ENCODE data around the gene MAGEB16.
A peak's percentile ranks its signal among the peaks of the same experiment; 100 is the strongest.

The MAGEB16 gene

DNA sequence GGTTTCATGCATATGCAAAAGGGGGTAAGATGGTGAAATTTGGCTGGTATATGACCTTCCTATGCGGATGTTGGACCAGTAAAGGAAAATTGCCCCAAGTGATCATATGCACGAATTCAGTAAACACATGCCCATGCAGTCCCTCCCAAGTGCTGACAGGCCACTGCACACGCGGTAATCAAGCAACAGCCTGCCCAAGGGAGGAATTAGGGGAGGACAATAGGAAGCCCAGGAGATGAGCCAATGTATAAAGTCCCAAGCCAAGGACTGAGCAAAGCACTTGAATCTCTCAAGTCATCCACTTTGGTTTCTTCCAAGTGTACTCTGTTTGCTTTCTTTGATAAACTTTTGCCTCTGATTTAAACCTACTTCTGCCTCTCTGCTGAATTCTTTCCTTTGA is 21.1 kb downstream of the MAGEB16 start:
- no peaks in the 10 kb centered on the region for H3K4me1 ChIP-seq (ENCODE audit: control extremely low read depth in 1 of 4, control insufficient read depth in 4 of 4, insufficient read depth in 4 of 4, low read length in 3 of 4)
- CTCF ChIA-PET: no interaction called here
- POLR2A ChIA-PET: no interaction called here
- no peak overlapping the region for H3K27ac ChIP-seq (ENCODE audit: insufficient read depth in 1 of 2, low read depth in 1 of 2, low read length in 2 of 2, poor library complexity in 1 of 2, severe bottlenecking in 2 of 2)
- no peak overlapping the region for H3K4me3 ChIP-seq (ENCODE audit: control insufficient read depth in 1 of 7, extremely low read depth in 1 of 7, insufficient read depth in 4 of 7, low read depth in 2 of 7, low read length in 6 of 7)
- H3K36me3 ChIP-seq (ENCODE audit: control insufficient read depth in 4 of 4, insufficient read depth in 4 of 4, low read length in 3 of 4): no peaks in the 10 kb centered on the region
- peaks cover 0 to 1% (median 0%) of the 10 kb centered on the region in 5 experiments for H3K9me3 ChIP-seq (ENCODE audit: control extremely low read depth in 1 of 5, control insufficient read depth in 4 of 5, insufficient read depth in 2 of 5, low read depth in 1 of 5, low read length in 4 of 5)
- no peaks in the 10 kb centered on the region for H3K27me3 ChIP-seq (replicated peaks in 2 of 5; ENCODE audit: control insufficient read depth in 4 of 5, insufficient read depth in 5 of 5, low read length in 4 of 5)
- 96% methylated on average over 4 of the region's 4 CpGs for WGBS (ENCODE audit: insufficient coverage)
- DNase-seq: no peak

GRCh38 chrX:35826503-35826902 is 28.4 kb downstream of the MAGEB16 start:
- CTCF ChIA-PET: no interaction called here
- POLR2A ChIA-PET: no interaction called here
- no CpG with 5 or more reads among the region's 1 CpG for WGBS (ENCODE audit: insufficient coverage)

GRCh38 chrX:35829501-35829900 is 31.4 kb downstream of the MAGEB16 start:
- Histone ChIP-seq H3K9me3 (ENCODE audit: control extremely low read depth in 1 of 5, control insufficient read depth in 4 of 5, insufficient read depth in 2 of 5, low read depth in 1 of 5, low read length in 4 of 5) (no peaks in the 10 kb centered on the region), H3K4me3 (ENCODE audit: control insufficient read depth in 1 of 7, extremely low read depth in 1 of 7, insufficient read depth in 4 of 7, low read depth in 2 of 7, low read length in 6 of 7) (no peak overlapping the region), H3K27ac (ENCODE audit: insufficient read depth in 1 of 2, low read depth in 1 of 2, low read length in 2 of 2, poor library complexity in 1 of 2, severe bottlenecking in 2 of 2) (no peak overlapping the region), H3K27me3 (replicated peaks in 2 of 5; ENCODE audit: control insufficient read depth in 4 of 5, insufficient read depth in 5 of 5, low read length in 4 of 5) (peaks cover 0 to 6% (median 0%) of the 10 kb centered on the region in 5 experiments), H3K36me3 (ENCODE audit: control insufficient read depth in 4 of 4, insufficient read depth in 4 of 4, low read length in 3 of 4) (no peaks in the 10 kb centered on the region), H3K4me1 (ENCODE audit: control extremely low read depth in 1 of 4, control insufficient read depth in 4 of 4, insufficient read depth in 4 of 4, low read length in 3 of 4) (no peaks in the 10 kb centered on the region)
- POLR2A ChIA-PET: no interaction called here
- no peak for DNase-seq
- no CpG with 5 or more reads among the region's 3 CpGs for WGBS (ENCODE audit: insufficient coverage)
- CTCF ChIA-PET: no interaction called here

More at GRCh38 chrX:35826503-35826902, 28.4 kb downstream of the MAGEB16 start:
- no peak for DNase-seq
- Histone ChIP-seq H3K36me3 (ENCODE audit: control insufficient read depth in 4 of 4, insufficient read depth in 4 of 4, low read length in 3 of 4) (no peaks in the 10 kb centered on the region), H3K9me3 (ENCODE audit: control extremely low read depth in 1 of 5, control insufficient read depth in 4 of 5, insufficient read depth in 2 of 5, low read depth in 1 of 5, low read length in 4 of 5) (no peaks in the 10 kb centered on the region), H3K27me3 (replicated peaks in 2 of 5; ENCODE audit: control insufficient read depth in 4 of 5, insufficient read depth in 5 of 5, low read length in 4 of 5) (peaks cover 0 to 6% (median 0%) of the 10 kb centered on the region in 5 experiments), H3K27ac (ENCODE audit: insufficient read depth in 1 of 2, low read depth in 1 of 2, low read length in 2 of 2, poor library complexity in 1 of 2, severe bottlenecking in 2 of 2) (no peak overlapping the region), H3K4me3 (ENCODE audit: control insufficient read depth in 1 of 7, extremely low read depth in 1 of 7, insufficient read depth in 4 of 7, low read depth in 2 of 7, low read length in 6 of 7) (no peak overlapping the region), H3K4me1 (ENCODE audit: control extremely low read depth in 1 of 4, control insufficient read depth in 4 of 4, insufficient read depth in 4 of 4, low read length in 3 of 4) (no peaks in the 10 kb centered on the region)

DNA sequence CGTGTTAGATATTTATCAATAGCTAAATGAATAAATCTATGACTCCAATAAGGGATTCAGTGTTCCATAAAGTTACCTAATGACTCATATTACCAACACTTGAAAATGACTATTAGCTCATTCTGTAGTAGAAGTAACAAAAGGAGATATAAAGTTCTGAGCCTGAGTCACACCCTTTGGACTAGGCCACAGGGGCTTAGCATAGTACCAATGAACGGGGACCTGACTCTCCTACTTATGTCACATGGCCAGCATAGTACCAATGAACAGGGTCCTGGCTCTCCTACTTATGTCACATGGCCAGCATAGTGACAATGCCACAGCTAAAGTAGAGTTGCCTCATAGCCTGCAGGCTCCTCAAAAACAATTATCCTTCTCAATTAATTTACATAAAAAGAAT is 43.7 kb downstream of the MAGEB16 start:
- H3K9me3 ChIP-seq (ENCODE audit: control extremely low read depth in 1 of 5, control insufficient read depth in 4 of 5, insufficient read depth in 2 of 5, low read depth in 1 of 5, low read length in 4 of 5): peaks cover 0 to 2% (median 0%) of the 10 kb centered on the region in 5 experiments
- POLR2A ChIA-PET: no interaction called here
- peaks cover 0 to 15% (median 11%) of the 10 kb centered on the region in 4 experiments for H3K4me1 ChIP-seq (ENCODE audit: control extremely low read depth in 1 of 4, control insufficient read depth in 4 of 4, insufficient read depth in 4 of 4, low read length in 3 of 4)
- H3K4me3 ChIP-seq (ENCODE audit: control insufficient read depth in 1 of 7, extremely low read depth in 1 of 7, insufficient read depth in 4 of 7, low read depth in 2 of 7, low read length in 6 of 7): no peak overlapping the region
- no peaks in the 10 kb centered on the region for H3K27me3 ChIP-seq (replicated peaks in 2 of 5; ENCODE audit: control insufficient read depth in 4 of 5, insufficient read depth in 5 of 5, low read length in 4 of 5)
- CTCF ChIA-PET: interaction anchor here (0.6 kb wide), 1 partner anchor 41 kb away, joined by 3 read pairs; no protein-coding TSS in a partner anchor
- no peak overlapping the region for H3K27ac ChIP-seq (ENCODE audit: insufficient read depth in 1 of 2, low read depth in 1 of 2, low read length in 2 of 2, poor library complexity in 1 of 2, severe bottlenecking in 2 of 2)
- no peaks in the 10 kb centered on the region for H3K36me3 ChIP-seq (ENCODE audit: control insufficient read depth in 4 of 4, insufficient read depth in 4 of 4, low read length in 3 of 4)
- DNase-seq: peak in 2 of 3 donors; percentile 33 to 54
- 78% methylated on average over 1 of the region's 2 CpGs for WGBS (ENCODE audit: insufficient coverage)

- ChIA-PET CTCF (no interaction called here), POLR2A (no interaction called here)
- peak; percentile 32 to 87 (median 81) for DNase-seq
Measured at GRCh38 chrX:35842674-35843073, 44.5 kb downstream of the MAGEB16 start.

DNA sequence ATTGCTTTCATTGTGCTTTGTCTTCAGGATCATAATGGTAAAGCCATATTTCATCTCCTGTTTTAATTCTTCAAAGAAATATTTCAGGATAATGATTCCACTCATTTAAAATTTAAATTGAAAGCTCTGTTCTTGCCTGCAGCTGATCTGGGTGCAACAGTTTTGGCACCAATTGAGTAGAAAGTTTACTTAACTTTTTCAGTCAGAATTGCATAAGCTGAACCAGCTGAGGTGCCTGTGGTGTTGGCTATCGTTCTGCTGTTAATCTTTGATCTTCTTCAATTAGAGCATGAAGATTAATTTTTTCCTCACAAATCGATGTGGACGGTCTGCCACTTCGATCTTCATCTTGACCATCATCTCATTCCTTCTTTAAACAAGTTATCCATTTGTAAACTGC is 49.6 kb downstream of the MAGEB16 start:
- H3K4me3 ChIP-seq (ENCODE audit: control insufficient read depth in 1 of 7, extremely low read depth in 1 of 7, insufficient read depth in 4 of 7, low read depth in 2 of 7, low read length in 6 of 7): no peak overlapping the region
- peaks cover 0 to 7% (median 4%) of the 10 kb centered on the region in 4 experiments for H3K4me1 ChIP-seq (ENCODE audit: control extremely low read depth in 1 of 4, control insufficient read depth in 4 of 4, insufficient read depth in 4 of 4, low read length in 3 of 4)
- no peaks in the 10 kb centered on the region for H3K9me3 ChIP-seq (ENCODE audit: control extremely low read depth in 1 of 5, control insufficient read depth in 4 of 5, insufficient read depth in 2 of 5, low read depth in 1 of 5, low read length in 4 of 5)
- H3K36me3 ChIP-seq (ENCODE audit: control insufficient read depth in 4 of 4, insufficient read depth in 4 of 4, low read length in 3 of 4): no peaks in the 10 kb centered on the region
- POLR2A ChIA-PET: no interaction called here
- DNase-seq: no peak
- 75% methylated on average over 4 of the region's 4 CpGs for WGBS (ENCODE audit: insufficient coverage)
- CTCF ChIA-PET: no interaction called here
- no peak overlapping the region for H3K27ac ChIP-seq (ENCODE audit: insufficient read depth in 1 of 2, low read depth in 1 of 2, low read length in 2 of 2, poor library complexity in 1 of 2, severe bottlenecking in 2 of 2)
- no peaks in the 10 kb centered on the region for H3K27me3 ChIP-seq (replicated peaks in 2 of 5; ENCODE audit: control insufficient read depth in 4 of 5, insufficient read depth in 5 of 5, low read length in 4 of 5)

More at GRCh38 chrX:35842674-35843073, 44.5 kb downstream of the MAGEB16 start:
- Histone ChIP-seq H3K36me3 (ENCODE audit: control insufficient read depth in 4 of 4, insufficient read depth in 4 of 4, low read length in 3 of 4) (no peaks in the 10 kb centered on the region), H3K4me3 (ENCODE audit: control insufficient read depth in 1 of 7, extremely low read depth in 1 of 7, insufficient read depth in 4 of 7, low read depth in 2 of 7, low read length in 6 of 7) (peak overlapping the region in 3 of 7 experiments; percentile 16 to 44 (median 23)), H3K9me3 (ENCODE audit: control extremely low read depth in 1 of 5, control insufficient read depth in 4 of 5, insufficient read depth in 2 of 5, low read depth in 1 of 5, low read length in 4 of 5) (peaks cover 0 to 2% (median 0%) of the 10 kb centered on the region in 5 experiments), H3K27ac (ENCODE audit: insufficient read depth in 1 of 2, low read depth in 1 of 2, low read length in 2 of 2, poor library complexity in 1 of 2, severe bottlenecking in 2 of 2) (peak overlapping the region; percentile 40 to 58), H3K4me1 (ENCODE audit: control extremely low read depth in 1 of 4, control insufficient read depth in 4 of 4, insufficient read depth in 4 of 4, low read length in 3 of 4) (peaks cover 0 to 15% (median 11%) of the 10 kb centered on the region in 4 experiments), H3K27me3 (replicated peaks in 2 of 5; ENCODE audit: control insufficient read depth in 4 of 5, insufficient read depth in 5 of 5, low read length in 4 of 5) (no peaks in the 10 kb centered on the region)
- WGBS (ENCODE audit: insufficient coverage): 12% methylated on average over 3 of the region's 3 CpGs

All from common myeloid progenitor, CD34-positive (primary cell).